ENCODE data around the gene MON1A. TPM values are rescaled to one million over a fixed set of nuclear protein-coding genes. Genes with fewer than 3 reads are reported as not detected.

The MON1A gene
- total and polyA plus RNA-seq, 2 of the 8 experiments (the other 6 are each of a cell fraction or from before 2014, with no cell fraction given): 10.3 to 14.1 TPM

- H2BK20ac ChIP-seq (ENCODE audit: low read length): no peak overlapping the region
- H3K79me1 ChIP-seq (ENCODE audit: low read depth, low read length): peaks cover 5% of the 10 kb centered on the region; the same call in 1 of the 2 replicates
- 89% methylated on average over 3 of the region's 3 CpGs; no CpG with 5 or more reads in 1 of the 2 experiments for WGBS, 2 experiments (ENCODE audit: extremely low coverage in 1 of 2, insufficient coverage in 1 of 2, insufficient read length in 1 of 2, insufficient replicate concordance in 2 of 2, low coverage in 1 of 2, low lambda C conversion rate in 2 of 2, missing lambda C conversion rate in 1 of 2)
- H3K36me3 ChIP-seq (ENCODE audit: control insufficient read depth in 2 of 4, insufficient read depth in 4 of 4, low read length in 3 of 4): no peaks in the 10 kb centered on the region
- H4K91ac ChIP-seq (replicated peaks; ENCODE audit: insufficient read length, low read length): no peak overlapping the region
- no peak overlapping the region for H3K4me2 ChIP-seq (ENCODE audit: insufficient read depth in 1 of 2, low read depth in 2 of 2, low read length in 2 of 2)
- H2AFZ ChIP-seq (ENCODE audit: low read length): no peak overlapping the region
- H2BK15ac ChIP-seq (ENCODE audit: low read length): no peak overlapping the region
- H3K23me2 ChIP-seq (ENCODE audit: low read depth, low read length): no peaks in the 10 kb centered on the region
- H3K27me3 ChIP-seq (replicated peaks in 1 of 4; ENCODE audit: control insufficient read depth in 3 of 4, extremely low read depth in 1 of 4, insufficient read depth in 3 of 4, low read length in 3 of 4): no peaks in the 10 kb centered on the region
- H4K8ac ChIP-seq (ENCODE audit: extremely low read depth, insufficient read depth, low read length): no peak overlapping the region
- ChIA-PET POLR2A (ENCODE audit: partially characterized antibody) (interaction anchor here (0.6 kb wide), 2 partner anchors 9 to 183 kb away, joined by 3 read pairs; no protein-coding TSS in a partner anchor), CTCF (ENCODE audit: partially characterized antibody) (interaction anchor here (0.7 to 1.6 kb wide), 2 partner anchors 21 to 31 kb away, joined by 3 to 4 read pairs; no protein-coding TSS in a partner anchor)
- FAIRE-seq (no peak), DNase-seq (ENCODE audit: low read depth in 1 of 2, low spot score in 2 of 2) (no peak)
- H3K4me3 ChIP-seq (ENCODE audit: extremely low read depth in 1 of 4, insufficient read depth in 2 of 4, low read depth in 3 of 4, low read length in 4 of 4): no peak overlapping the region
- no peak overlapping the region for H2BK5ac ChIP-seq (ENCODE audit: low read depth, low read length)
- no peak for TF ChIP-seq SRF (IDR thresholded peaks at IDR 0.05; ENCODE audit: low read depth, low read length)
- TF ChIP-seq MAFK (IDR thresholded peaks at IDR 0.05; ENCODE audit: low read depth, low read length): peak; percentile 13; the same call in 1 of the 2 replicates
- TF ChIP-seq MAX (IDR thresholded peaks at IDR 0.05): no peak
- TF ChIP-seq CTBP2 (IDR thresholded peaks at IDR 0.05; ENCODE audit: borderline replicate concordance, insufficient read depth, insufficient read length, low read length): no peak
- no peak overlapping the region for H2BK12ac ChIP-seq (ENCODE audit: low read depth, low read length)
- no peak overlapping the region for H3K56ac ChIP-seq (replicated peaks; ENCODE audit: insufficient read length, low read depth, low read length)
- no peak overlapping the region for H2BK120ac ChIP-seq (replicated peaks; ENCODE audit: low read depth, low read length)
- H4K5ac ChIP-seq (ENCODE audit: insufficient read length, low read depth, low read length): no peak overlapping the region
- no peak overlapping the region for H3K23ac ChIP-seq (ENCODE audit: insufficient read length)
- no peak overlapping the region for H3K9ac ChIP-seq (replicated peaks in 1 of 4; ENCODE audit: extremely low read depth in 1 of 4, low read depth in 3 of 4, low read length in 3 of 4)
- H4K20me1 ChIP-seq (replicated peaks in 1 of 2; ENCODE audit: control insufficient read depth in 1 of 2, insufficient read depth in 2 of 2, low read length in 2 of 2): peaks cover 2% of the 10 kb centered on the region in 2 experiments
- H3K9me3 ChIP-seq (ENCODE audit: insufficient read depth in 2 of 2, low read depth in 1 of 2, low read length in 1 of 2): no peaks in the 10 kb centered on the region
- no peak overlapping the region for H3K18ac ChIP-seq (ENCODE audit: extremely low read depth, low read length)
- no peak overlapping the region for H2AK5ac ChIP-seq (ENCODE audit: low read depth, low read length)
- peaks cover 0 to 4% (median 0%) of the 10 kb centered on the region in 4 experiments; a peak in 1 of 7 replicates for H3K4me1 ChIP-seq (replicated peaks in 1 of 4; ENCODE audit: control insufficient read depth in 3 of 4, insufficient read depth in 4 of 4, low read length in 3 of 4)
- no peak overlapping the region for H3K4ac ChIP-seq (replicated peaks; ENCODE audit: insufficient read length, low read depth, low read length)
- peaks cover 10 to 17% of the 10 kb centered on the region in 2 experiments for H3K79me2 ChIP-seq (ENCODE audit: control insufficient read depth in 1 of 2, insufficient read depth in 2 of 2, low read length in 2 of 2)
- H3K14ac ChIP-seq (ENCODE audit: insufficient read length): no peak overlapping the region
- H3K27ac ChIP-seq (ENCODE audit: low read depth, low read length): no peak overlapping the region
Measured at GRCh38 chr3:49937090-49937489, 7.5 kb upstream of the MON1A start.
